ENCODE measurements around the gene ADCYAP1.

DNA sequence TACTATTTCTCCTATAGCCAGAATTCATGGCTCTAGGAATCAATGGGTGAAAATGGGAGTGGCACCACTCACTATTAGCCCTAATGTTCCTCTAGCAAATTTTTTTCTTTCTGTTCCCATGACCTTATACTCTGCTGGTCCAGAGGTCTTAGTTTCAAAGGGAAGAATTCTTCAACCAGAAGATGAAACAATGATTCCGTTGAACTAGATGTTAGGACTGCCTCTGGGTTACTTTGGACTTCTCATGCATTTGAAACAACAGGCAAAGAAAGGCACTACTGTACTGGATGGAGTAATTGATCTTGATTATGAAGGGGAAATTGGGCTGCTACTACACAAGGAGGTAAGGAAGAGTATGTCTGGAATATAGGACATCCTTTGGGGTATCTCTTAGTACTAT, 18.6 kb upstream of the ADCYAP1 start:
- TF ChIP-seq, protein P1, sequence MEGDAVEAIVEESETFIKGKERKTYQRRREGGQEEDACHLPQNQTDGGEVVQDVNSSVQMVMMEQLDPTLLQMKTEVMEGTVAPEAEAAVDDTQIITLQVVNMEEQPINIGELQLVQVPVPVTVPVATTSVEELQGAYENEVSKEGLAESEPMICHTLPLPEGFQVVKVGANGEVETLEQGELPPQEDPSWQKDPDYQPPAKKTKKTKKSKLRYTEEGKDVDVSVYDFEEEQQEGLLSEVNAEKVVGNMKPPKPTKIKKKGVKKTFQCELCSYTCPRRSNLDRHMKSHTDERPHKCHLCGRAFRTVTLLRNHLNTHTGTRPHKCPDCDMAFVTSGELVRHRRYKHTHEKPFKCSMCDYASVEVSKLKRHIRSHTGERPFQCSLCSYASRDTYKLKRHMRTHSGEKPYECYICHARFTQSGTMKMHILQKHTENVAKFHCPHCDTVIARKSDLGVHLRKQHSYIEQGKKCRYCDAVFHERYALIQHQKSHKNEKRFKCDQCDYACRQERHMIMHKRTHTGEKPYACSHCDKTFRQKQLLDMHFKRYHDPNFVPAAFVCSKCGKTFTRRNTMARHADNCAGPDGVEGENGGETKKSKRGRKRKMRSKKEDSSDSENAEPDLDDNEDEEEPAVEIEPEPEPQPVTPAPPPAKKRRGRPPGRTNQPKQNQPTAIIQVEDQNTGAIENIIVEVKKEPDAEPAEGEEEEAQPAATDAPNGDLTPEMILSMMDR (IDR thresholded peaks at IDR 0.05) = no peak
- no peak for TF ChIP-seq POLR2A (IDR thresholded peaks at IDR 0.05)

Data from body of pancreas (tissue), 4 donors.